Measurements from ENCODE around the gene CCDC9B.

CCDC9B gene

DNA sequence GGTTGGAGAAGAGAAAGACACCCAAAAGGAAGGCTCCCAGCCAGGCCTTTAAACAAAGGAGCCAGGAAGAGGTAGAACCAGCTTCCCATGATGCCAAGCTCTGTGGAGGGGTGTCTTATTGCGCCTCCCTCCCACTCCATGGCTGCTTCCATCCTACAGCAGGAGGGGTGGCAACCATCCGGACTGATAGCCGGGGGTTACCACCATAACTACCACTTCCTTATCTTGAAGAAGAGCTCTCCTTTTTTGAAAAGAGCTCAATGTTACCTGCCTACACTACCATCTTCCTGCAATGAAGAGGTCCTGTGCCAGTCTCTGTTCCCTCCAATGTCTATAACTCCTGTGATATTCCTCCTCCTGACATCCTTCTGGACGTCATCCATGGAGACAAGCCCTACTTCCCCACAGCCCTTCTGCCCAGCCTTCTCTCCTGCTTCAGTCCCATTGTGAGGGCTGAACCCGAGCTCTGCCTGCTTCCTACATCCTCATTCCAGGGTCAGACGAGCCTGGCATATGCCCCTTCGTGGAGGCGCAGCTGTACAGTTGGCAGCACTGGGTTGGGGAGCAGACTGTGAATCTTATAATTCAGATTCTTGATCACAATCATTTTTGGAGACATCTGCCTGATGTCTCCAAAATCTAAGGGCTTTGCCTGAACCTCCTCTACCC is 8.5 kb downstream of the CCDC9B start:
- FAIRE-seq (no peak), DNase-seq (ENCODE audit: insufficient read length, low spot score) (no peak)
- TF ChIP-seq, protein P1, sequence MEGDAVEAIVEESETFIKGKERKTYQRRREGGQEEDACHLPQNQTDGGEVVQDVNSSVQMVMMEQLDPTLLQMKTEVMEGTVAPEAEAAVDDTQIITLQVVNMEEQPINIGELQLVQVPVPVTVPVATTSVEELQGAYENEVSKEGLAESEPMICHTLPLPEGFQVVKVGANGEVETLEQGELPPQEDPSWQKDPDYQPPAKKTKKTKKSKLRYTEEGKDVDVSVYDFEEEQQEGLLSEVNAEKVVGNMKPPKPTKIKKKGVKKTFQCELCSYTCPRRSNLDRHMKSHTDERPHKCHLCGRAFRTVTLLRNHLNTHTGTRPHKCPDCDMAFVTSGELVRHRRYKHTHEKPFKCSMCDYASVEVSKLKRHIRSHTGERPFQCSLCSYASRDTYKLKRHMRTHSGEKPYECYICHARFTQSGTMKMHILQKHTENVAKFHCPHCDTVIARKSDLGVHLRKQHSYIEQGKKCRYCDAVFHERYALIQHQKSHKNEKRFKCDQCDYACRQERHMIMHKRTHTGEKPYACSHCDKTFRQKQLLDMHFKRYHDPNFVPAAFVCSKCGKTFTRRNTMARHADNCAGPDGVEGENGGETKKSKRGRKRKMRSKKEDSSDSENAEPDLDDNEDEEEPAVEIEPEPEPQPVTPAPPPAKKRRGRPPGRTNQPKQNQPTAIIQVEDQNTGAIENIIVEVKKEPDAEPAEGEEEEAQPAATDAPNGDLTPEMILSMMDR (IDR thresholded peaks at IDR 0.05; ENCODE audit: insufficient read depth, missing control alignments) = no peak

DNA sequence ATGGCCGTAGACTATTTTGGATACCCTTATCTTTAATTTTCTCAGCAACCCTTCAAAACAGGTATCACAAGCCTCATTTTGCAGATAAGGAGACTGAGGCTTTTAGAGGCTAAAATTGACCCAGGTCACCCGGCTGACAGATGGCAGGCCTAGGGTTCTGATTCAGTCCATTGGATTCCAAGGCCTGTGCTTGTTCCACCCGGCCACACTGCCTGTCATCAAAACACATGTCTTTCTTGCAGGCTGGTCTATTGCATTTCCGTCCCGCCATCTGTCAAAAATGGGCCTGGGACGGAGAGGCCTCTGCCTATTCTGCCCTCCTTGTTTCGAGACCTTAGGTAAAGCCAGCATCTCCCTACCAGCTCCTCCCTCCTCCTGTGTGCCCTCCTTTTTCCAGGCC is 9.1 kb downstream of the CCDC9B start:
- TF ChIP-seq, protein P1 (IDR thresholded peaks at IDR 0.05; ENCODE audit: insufficient read depth, missing control alignments) = no peak
- no peak for DNase-seq (ENCODE audit: insufficient read length, low spot score)
- no peak for FAIRE-seq

DNA sequence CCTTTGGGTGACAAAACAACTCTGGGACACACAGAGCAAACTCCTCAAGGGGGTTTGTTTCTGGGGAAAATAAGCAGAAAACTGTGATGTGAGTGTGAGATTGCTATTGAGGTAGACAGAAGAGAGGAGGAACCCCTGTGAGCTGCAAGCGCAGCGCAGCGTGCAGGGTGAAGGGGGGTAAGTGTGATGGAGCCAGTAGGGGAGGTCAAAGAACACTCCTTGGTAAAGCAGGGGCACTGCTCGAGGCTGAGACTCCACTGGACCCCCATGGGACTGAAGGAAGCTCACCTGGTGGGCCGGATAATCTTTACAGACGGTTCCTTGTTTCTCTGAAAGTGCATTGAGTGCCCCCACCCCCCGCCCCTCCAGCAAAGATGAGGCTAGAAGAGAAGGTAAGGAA is 9.7 kb downstream of the CCDC9B start:
- DNase-seq (ENCODE audit: insufficient read length, low spot score) = no peak
- FAIRE-seq = no peak
- TF ChIP-seq, protein P1 (IDR thresholded peaks at IDR 0.05; ENCODE audit: insufficient read depth, missing control alignments) = no peak

DNA sequence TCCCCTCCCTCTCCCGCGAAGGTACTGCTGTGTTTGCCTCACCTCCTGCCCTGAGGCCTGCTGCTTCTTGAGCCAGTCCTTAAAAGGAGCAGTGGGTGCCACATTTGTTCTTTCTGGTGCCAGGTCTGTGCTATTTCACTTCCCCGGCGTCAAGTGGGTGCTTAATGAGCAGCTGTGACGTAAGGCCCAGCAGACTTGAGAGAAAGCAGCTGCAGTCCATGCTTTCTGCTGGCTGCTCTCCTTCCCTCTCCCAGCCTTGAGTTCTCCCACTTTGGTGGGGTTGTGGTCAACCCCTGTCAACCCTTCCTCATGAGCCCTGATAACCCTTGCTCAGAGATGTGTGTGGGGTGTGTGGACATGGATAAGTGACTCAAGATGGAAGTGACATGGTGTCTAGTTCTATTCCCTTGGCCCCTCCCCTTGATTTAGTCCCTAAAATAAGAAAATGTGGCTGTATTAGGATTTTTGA is 10.3 kb downstream of the CCDC9B start:
- no peak for DNase-seq (ENCODE audit: insufficient read length, low spot score)
- FAIRE-seq = no peak
- TF ChIP-seq, protein P1 (IDR thresholded peaks at IDR 0.05; ENCODE audit: insufficient read depth, missing control alignments) = no peak

DNA sequence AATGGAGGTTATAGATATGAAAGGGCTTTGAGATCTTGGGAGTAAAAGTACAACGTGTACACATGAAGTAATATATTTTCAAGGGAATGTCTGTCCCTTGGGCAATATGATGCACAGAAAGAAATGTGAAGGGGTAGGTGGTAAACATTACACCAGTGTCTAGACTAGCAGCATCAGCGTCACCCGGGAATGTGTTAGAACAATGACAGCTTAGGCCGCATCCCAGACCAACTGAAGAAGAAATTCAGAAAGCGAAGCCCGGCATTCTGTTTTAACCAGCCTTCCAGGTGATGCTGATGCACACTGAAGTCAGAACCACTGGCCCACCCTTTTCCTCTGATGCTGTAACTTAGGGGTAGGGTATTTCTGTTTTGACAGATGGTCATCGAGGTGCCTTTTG is 10.9 kb downstream of the CCDC9B start:
- FAIRE-seq (no peak), DNase-seq (ENCODE audit: insufficient read length, low spot score) (no peak)
- TF ChIP-seq, protein P1 (IDR thresholded peaks at IDR 0.05; ENCODE audit: insufficient read depth, missing control alignments) = no peak

DNA sequence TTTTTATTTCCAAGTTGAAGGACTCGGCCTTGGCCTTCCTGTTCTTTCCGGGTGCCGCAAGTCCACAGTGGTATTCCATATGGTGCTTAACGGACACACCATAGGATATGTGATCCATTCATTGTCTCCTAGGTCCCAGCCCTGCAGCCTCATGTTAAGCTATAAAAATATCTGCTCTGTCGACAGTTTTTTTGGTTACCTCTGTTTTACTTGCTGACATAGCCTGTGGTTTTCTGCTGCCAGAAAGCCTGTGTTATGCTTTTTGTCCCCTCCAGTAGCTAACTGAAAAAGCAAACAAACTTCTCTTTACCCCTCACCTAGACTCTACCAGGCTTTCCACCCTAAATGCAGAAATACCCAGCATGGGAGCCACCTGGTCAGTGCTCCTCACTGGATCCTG is 12.0 kb downstream of the CCDC9B start:
- TF ChIP-seq, protein P1 (IDR thresholded peaks at IDR 0.05; ENCODE audit: insufficient read depth, missing control alignments) = no peak
- DNase-seq (ENCODE audit: insufficient read length, low spot score) = no peak
- no peak for FAIRE-seq

DNA sequence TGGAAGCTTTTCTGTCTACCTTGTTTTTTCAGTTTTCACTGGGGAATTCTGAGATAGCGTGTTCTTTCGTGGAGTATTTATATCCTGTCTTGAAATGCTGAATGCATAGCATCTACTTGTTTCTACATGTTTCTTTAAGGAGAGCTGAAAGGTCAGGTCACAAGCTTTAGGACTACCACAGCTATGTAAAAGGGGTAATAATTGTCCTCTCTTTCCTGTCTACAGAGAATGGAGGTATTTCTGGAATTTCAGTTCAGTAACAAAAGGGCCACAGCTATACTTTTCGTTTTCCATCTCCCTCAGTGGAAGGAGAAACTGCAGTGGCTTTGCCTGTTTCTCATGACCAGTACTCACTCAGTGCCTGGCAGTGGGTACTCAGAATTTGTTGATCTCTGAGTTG is 12.6 kb downstream of the CCDC9B start:
- no peak for DNase-seq (ENCODE audit: insufficient read length, low spot score)
- TF ChIP-seq, protein P1 (IDR thresholded peaks at IDR 0.05; ENCODE audit: insufficient read depth, missing control alignments) = no peak
- no peak for FAIRE-seq

Measured in D721Med (cell line).